Neural crest cell (in vitro differentiated cells): ENCODE results near the gene CMSS1. TPM values are rescaled to one million over a fixed set of nuclear protein-coding genes. Genes with fewer than 3 reads are reported as not detected.

Experiments
- DNase-seq: peaks from one replicate; pipeline ENCODE4 v3.0.0; 2021; ENCODE audit warnings: low read depth, mixed read lengths, low spot score
- H3K27ac Mint-ChIP-seq: one replicate; pipeline ENCODE4 v1.8.0; 2021; ENCODE audit warnings: mild to moderate bottlenecking, mixed read lengths; ENCODE audit not compliant: unreplicated experiment
- H3K27me3 Mint-ChIP-seq: 2 replicates; pipeline ENCODE4 v1.8.0; 2021; ENCODE audit warnings: low read depth, mild to moderate bottlenecking, mixed read lengths
- H3K36me3 Mint-ChIP-seq: 2 replicates; pipeline ENCODE4 v1.8.0; 2021; ENCODE audit warnings: low read depth, mild to moderate bottlenecking, mixed read lengths
- H3K4me1 Mint-ChIP-seq: 2 replicates; pipeline ENCODE4 v1.8.0; 2021; ENCODE audit warnings: mixed read lengths
- H3K4me3 Mint-ChIP-seq: one replicate; pipeline ENCODE4 v1.8.0; 2021; ENCODE audit warnings: mild to moderate bottlenecking, mixed read lengths
- H3K9me3 Mint-ChIP-seq: 2 replicates; pipeline ENCODE4 v1.8.0; 2021; ENCODE audit warnings: mixed read lengths
- total RNA-seq: library from RNA; stranded (reverse); gene quantifications from 2 replicates; pipeline ENCODE4 v1.2.1, GENCODE V29; 2021
- TF ChIP-seq, protein P1 (sequence below): fragments of 200-600 bp; sonication (generic); conservative IDR thresholded peaks from 2 replicates; pipeline ENCODE4 v1.5.0; 2021; ENCODE audit warnings: antibody characterized with exemption, mild to moderate bottlenecking

CMSS1 gene
- total RNA-seq, 1 donor from 2014 or later, result 60.9 TPM

DNA sequence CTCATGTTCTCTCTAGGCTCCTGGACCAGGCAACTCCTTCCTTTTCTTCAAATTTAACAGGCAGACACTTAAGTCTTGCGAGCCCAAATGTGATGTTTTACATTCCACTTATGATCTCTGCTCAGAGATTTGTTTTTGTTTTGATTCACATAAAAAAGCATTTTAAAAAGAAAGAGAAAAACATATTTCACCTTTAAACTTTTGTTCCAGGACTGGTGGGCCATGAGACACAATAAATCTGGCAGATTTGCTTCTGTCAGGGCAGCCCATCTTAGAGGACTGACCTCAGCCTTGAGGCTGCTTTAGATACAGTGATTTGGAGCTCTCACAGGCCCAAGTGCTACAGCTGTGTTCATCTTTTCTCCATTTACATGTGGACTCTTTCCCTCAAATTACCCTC, 52.0 kb downstream of the CMSS1 start:
- H3K4me1 Mint-ChIP-seq, result peaks cover 60% of the 10 kb centered on the region
- TF ChIP-seq, protein P1, sequence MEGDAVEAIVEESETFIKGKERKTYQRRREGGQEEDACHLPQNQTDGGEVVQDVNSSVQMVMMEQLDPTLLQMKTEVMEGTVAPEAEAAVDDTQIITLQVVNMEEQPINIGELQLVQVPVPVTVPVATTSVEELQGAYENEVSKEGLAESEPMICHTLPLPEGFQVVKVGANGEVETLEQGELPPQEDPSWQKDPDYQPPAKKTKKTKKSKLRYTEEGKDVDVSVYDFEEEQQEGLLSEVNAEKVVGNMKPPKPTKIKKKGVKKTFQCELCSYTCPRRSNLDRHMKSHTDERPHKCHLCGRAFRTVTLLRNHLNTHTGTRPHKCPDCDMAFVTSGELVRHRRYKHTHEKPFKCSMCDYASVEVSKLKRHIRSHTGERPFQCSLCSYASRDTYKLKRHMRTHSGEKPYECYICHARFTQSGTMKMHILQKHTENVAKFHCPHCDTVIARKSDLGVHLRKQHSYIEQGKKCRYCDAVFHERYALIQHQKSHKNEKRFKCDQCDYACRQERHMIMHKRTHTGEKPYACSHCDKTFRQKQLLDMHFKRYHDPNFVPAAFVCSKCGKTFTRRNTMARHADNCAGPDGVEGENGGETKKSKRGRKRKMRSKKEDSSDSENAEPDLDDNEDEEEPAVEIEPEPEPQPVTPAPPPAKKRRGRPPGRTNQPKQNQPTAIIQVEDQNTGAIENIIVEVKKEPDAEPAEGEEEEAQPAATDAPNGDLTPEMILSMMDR, result no peak
- no peaks in the 10 kb centered on the region for H3K27me3 Mint-ChIP-seq
- H3K27ac Mint-ChIP-seq, result no peak overlapping the region
- peaks cover 1% of the 10 kb centered on the region for H3K36me3 Mint-ChIP-seq
- H3K9me3 Mint-ChIP-seq, result no peaks in the 10 kb centered on the region
- no peak overlapping the region for H3K4me3 Mint-ChIP-seq
- no peak for DNase-seq

DNA sequence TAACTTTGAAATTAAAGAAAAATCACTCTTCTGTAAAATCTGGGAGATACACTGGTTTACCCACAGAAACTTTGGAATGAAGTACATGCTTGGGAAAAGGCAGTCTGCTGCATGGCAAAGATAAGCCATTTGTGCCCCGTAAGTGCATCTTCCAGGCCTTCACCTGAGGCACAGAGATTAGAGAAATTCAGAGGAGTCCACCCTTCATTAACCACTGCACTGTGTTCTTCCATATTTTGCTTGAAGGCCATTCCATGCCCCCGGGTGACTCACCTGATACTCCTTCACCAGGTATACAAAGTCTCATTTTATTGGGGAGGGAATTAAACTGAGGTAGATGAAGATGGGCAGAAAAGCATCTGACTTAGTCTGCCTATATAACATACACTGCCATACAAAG, 53.0 kb downstream of the CMSS1 start:
- Mint-ChIP-seq H3K9me3 (no peaks in the 10 kb centered on the region), H3K27me3 (no peaks in the 10 kb centered on the region), H3K4me1 (peaks cover 65% of the 10 kb centered on the region), H3K4me3 (no peak overlapping the region), H3K36me3 (no peaks in the 10 kb centered on the region), H3K27ac (no peak overlapping the region)
- TF ChIP-seq, protein P1, result no peak
- no peak for DNase-seq

DNA sequence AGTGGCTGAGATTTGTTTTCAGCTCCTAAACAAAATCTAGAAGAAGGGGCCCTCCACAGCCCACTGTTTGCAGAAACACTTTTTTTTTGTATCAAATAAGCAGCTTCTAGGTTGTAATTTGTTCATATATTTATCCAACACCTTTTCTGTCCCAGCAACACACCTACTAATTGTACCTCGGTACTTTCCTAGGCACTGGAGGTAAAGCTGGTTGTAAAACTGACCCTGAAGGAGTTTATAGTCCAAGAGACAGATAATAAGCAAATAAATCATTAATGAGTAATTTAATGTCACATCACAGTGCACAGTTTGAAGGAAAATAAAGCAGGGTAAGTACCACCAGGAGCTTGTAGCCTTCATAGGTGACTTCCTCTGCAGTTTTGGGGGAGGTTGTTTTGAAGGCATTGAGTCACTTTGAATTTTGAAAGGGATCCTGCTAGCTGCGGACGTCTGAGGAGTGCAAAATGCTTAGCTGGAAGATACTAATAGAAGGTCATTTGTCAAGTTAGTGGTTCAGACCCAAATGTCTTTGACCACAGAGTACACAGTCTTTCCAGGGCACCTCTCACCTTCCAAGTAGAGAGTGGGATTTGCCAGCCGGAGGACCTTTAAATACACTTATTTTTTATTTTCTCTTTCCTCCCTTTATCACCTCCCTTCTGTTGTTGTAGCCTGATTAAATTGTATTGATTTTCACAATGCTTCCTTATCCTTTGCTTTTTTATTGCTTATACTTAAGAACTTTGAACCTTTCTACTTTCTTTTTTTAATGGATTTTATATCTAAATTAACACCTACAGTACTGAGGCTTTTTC, 53.8 kb downstream of the CMSS1 start:
- TF ChIP-seq, protein P1, result no peak
- DNase-seq, result no peak
- H3K9me3 Mint-ChIP-seq, result no peaks in the 10 kb centered on the region
- no peak overlapping the region for H3K27ac Mint-ChIP-seq
- H3K27me3 Mint-ChIP-seq, result no peaks in the 10 kb centered on the region
- peaks cover 68% of the 10 kb centered on the region for H3K4me1 Mint-ChIP-seq
- H3K4me3 Mint-ChIP-seq, result peak overlapping the region; percentile 29
- H3K36me3 Mint-ChIP-seq, result no peaks in the 10 kb centered on the region

DNA sequence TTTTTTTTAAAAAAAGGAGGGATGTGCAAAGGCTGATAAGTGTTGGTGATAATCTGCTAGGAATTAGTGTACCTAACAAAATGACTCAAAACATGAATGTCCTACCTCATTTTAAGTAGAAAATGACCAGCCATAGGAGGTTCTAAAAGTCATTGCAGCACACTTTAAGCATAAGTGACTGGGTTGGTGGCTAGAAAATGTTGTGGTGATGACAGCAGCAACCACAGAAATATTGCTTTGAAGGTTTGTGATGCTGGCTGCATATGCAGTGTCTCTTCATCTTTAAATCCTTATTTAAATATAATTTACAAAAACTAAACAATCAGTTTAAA, 55.2 kb downstream of the CMSS1 start:
- H3K4me1 Mint-ChIP-seq, result peaks cover 67% of the 10 kb centered on the region
- no peaks in the 10 kb centered on the region for H3K27me3 Mint-ChIP-seq
- no peaks in the 10 kb centered on the region for H3K9me3 Mint-ChIP-seq
- TF ChIP-seq, protein P1, result no peak
- DNase-seq, result no peak
- H3K4me3 Mint-ChIP-seq, result no peak overlapping the region
- H3K27ac Mint-ChIP-seq, result no peak overlapping the region
- no peaks in the 10 kb centered on the region for H3K36me3 Mint-ChIP-seq

DNA sequence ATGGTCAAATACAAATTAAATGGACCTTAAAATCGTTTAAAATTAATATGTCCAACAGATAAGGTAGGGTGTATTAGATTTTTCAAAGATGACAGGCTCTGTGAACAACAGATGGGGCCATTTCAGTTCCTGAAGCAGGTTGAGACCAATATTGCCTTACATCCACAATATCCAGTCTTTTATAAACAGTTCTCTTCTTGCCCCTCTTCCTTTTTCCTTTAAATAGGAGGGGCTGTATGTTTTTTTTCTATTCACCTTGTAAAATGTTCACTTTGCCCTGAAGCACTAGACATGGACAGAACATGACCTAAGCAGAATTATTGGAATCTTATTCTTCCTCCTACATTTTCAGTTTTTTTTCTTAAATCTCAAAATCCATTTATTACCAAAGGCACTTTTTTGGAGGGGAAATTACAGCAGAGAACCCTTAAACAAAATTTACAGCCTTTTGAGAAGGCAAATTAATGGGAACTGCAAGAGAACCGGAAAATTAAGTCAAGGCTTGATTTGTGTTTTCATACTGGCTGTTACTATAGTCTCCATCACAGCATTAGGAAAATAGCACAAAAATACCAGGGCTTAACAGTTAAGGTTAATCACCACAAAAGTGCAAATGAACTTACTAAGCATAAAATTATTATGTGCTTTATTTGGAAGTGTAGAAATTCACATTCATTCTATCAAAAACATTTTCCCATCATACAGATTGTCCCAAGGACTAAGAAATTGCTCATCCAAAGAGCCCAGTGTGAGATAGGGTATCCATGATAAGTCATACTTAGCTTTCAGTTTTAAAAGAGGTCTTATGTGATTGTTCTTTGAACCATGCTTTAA, 55.8 kb downstream of the CMSS1 start:
- no peak overlapping the region for H3K27ac Mint-ChIP-seq
- no peaks in the 10 kb centered on the region for H3K9me3 Mint-ChIP-seq
- peaks cover 66% of the 10 kb centered on the region for H3K4me1 Mint-ChIP-seq
- TF ChIP-seq, protein P1, result no peak
- H3K36me3 Mint-ChIP-seq, result peaks cover 2% of the 10 kb centered on the region
- peak overlapping the region; percentile 74 for H3K4me3 Mint-ChIP-seq
- DNase-seq, result no peak
- no peaks in the 10 kb centered on the region for H3K27me3 Mint-ChIP-seq
